ENCODE measurements around the gene GPR141. TPM values are rescaled to one million over a fixed set of nuclear protein-coding genes. Genes with fewer than 3 reads are reported as not detected.

GPR141 gene
- total and polyA plus RNA-seq, 9 of the 15 experiments (the other 6 are each of a cell fraction or from before 2014, with no cell fraction given), result not detected

DNA sequence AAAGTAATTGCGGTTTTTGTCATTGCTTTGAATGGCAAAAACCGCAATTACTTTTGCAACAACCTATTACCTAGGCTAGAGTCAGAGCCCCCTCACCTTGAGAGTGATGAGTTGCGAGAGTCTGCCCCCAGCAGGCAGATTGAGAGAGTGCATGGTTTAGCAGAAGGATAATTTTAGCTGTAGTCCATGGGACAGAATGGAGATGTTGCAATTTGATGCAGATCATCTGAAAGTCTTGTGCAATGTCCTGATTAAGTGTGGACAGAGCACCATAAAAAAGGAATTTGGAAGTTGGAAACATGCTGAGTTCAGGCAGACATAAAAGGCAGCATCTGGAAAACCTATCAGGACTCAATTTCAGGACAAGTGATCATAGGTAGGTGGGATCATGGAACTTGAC, 48.7 kb downstream of the GPR141 start (continued):
- TF ChIP-seq, protein P1, sequence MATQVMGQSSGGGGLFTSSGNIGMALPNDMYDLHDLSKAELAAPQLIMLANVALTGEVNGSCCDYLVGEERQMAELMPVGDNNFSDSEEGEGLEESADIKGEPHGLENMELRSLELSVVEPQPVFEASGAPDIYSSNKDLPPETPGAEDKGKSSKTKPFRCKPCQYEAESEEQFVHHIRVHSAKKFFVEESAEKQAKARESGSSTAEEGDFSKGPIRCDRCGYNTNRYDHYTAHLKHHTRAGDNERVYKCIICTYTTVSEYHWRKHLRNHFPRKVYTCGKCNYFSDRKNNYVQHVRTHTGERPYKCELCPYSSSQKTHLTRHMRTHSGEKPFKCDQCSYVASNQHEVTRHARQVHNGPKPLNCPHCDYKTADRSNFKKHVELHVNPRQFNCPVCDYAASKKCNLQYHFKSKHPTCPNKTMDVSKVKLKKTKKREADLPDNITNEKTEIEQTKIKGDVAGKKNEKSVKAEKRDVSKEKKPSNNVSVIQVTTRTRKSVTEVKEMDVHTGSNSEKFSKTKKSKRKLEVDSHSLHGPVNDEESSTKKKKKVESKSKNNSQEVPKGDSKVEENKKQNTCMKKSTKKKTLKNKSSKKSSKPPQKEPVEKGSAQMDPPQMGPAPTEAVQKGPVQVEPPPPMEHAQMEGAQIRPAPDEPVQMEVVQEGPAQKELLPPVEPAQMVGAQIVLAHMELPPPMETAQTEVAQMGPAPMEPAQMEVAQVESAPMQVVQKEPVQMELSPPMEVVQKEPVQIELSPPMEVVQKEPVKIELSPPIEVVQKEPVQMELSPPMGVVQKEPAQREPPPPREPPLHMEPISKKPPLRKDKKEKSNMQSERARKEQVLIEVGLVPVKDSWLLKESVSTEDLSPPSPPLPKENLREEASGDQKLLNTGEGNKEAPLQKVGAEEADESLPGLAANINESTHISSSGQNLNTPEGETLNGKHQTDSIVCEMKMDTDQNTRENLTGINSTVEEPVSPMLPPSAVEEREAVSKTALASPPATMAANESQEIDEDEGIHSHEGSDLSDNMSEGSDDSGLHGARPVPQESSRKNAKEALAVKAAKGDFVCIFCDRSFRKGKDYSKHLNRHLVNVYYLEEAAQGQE (IDR thresholded peaks at IDR 0.05; ENCODE audit: borderline replicate concordance), result 0 out of 2 replicates have a peak, but pooled peaks have one; percentile 11
- TF ChIP-seq, protein P1 (CRISPR knock-in tag; IDR thresholded peaks at IDR 0.05; ENCODE audit: low read depth), result no peak
- TF ChIP-seq, protein P2, sequence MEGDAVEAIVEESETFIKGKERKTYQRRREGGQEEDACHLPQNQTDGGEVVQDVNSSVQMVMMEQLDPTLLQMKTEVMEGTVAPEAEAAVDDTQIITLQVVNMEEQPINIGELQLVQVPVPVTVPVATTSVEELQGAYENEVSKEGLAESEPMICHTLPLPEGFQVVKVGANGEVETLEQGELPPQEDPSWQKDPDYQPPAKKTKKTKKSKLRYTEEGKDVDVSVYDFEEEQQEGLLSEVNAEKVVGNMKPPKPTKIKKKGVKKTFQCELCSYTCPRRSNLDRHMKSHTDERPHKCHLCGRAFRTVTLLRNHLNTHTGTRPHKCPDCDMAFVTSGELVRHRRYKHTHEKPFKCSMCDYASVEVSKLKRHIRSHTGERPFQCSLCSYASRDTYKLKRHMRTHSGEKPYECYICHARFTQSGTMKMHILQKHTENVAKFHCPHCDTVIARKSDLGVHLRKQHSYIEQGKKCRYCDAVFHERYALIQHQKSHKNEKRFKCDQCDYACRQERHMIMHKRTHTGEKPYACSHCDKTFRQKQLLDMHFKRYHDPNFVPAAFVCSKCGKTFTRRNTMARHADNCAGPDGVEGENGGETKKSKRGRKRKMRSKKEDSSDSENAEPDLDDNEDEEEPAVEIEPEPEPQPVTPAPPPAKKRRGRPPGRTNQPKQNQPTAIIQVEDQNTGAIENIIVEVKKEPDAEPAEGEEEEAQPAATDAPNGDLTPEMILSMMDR (IDR thresholded peaks at IDR 0.05 in 2 of 3, conservative IDR thresholded peaks at IDR 0.05 in 1 of 3; ENCODE audit: insufficient read depth in 2 of 3, low read depth in 1 of 3, low read length in 3 of 3), result peak; percentile 49 to 61 (median 53)
- peak; percentile 88 for TF ChIP-seq CEBPB (tag; IDR thresholded peaks at IDR 0.05)

All from K562 (cell line).